OCI-M2 (cell line): ENCODE data around the gene ANKRD20A1.
"Not testable (repeated sequence)": the region's sequence is repeated elsewhere in the genome, so short reads cannot be mapped to it uniquely, and the experiment has no call there.

ENCODE experiments used
- DNase-seq: peaks from one replicate; lab custom pipeline; 2025; ENCODE audit not compliant: unreplicated experiment; lab: John Stamatoyannopoulos, UW

The ANKRD20A1 gene

GRCh38 chr9:67858871-67859270, at the start of gene ANKRD20A1:
Gene ANKRD20A1 (plus strand): TSS chr9:67858931. CDS start chr9:67859427, 496 bp downstream.
- not testable (repeated sequence) for DNase-seq

GRCh38 chr9:67832088-67832487, 26.6 kb upstream of the ANKRD20A1 start:
- not testable (repeated sequence) for DNase-seq
